HepG2 (cell line): ENCODE measurements around the gene RALBP1. TPM values are rescaled to one million over a fixed set of nuclear protein-coding genes. Genes with fewer than 3 reads are reported as not detected.
A peak's percentile ranks its signal among the peaks of the same experiment; 100 is the strongest.

ENCODE experiments used
- CEBPG ChIP-seq: IDR thresholded peaks from 2 replicates; pipeline ENCODE4 v1.6.1; 2016
- CENPT ChIP-seq: sonication (generic); formaldehyde crosslinking; IDR thresholded peaks from 2 replicates; pipeline ENCODE4 v1.8.0; 2022; ENCODE audit warnings: low read depth, mild to moderate bottlenecking, moderate library complexity, missing genetic modification reagents
- FOXK1 ChIP-seq: sonication (generic); formaldehyde crosslinking; IDR thresholded peaks from 2 replicates; pipeline ENCODE4 v1.4.0; 2020; ENCODE audit warnings: low read depth, missing genetic modification reagents, borderline replicate concordance
- HMG20B ChIP-seq: conservative IDR thresholded peaks from 2 replicates; pipeline ENCODE4 v1.6.1; 2016; ENCODE audit warnings: missing genetic modification reagents, missing compliant biosample characterization
- HNF4A ChIP-seq: sonication (generic); formaldehyde crosslinking; IDR thresholded peaks from 2 replicates; pipeline ENCODE4 v1.4.0; 2020; ENCODE audit warnings: missing genetic modification reagents
- KAT8 ChIP-seq: IDR thresholded peaks from 2 replicates; pipeline ENCODE4 v1.6.1; 2016; ENCODE audit warnings: missing genetic modification reagents, missing compliant biosample characterization
- MIER3 ChIP-seq: IDR thresholded peaks from 2 replicates; pipeline ENCODE4 v1.6.1; 2016; ENCODE audit warnings: missing compliant biosample characterization, borderline replicate concordance
- MTA3 ChIP-seq: sonication (generic); formaldehyde crosslinking; IDR thresholded peaks from 2 replicates; pipeline ENCODE4 v1.4.0; 2020; ENCODE audit warnings: missing genetic modification reagents
- POLR2G ChIP-seq: fragments of 200-400 bp; formaldehyde crosslinking; IDR thresholded peaks from 2 replicates; pipeline ENCODE4 v1.6.1; 2018; ENCODE audit warnings: mild to moderate bottlenecking, low read depth, low read length, moderate library complexity
- REL ChIP-seq: sonication (generic); formaldehyde crosslinking; conservative IDR thresholded peaks from 2 replicates; pipeline ENCODE4 v1.8.0; 2022; ENCODE audit warnings: mild to moderate bottlenecking, missing genetic modification reagents, moderate library complexity
- ZNF143 ChIP-seq: sonication (generic); formaldehyde crosslinking; IDR thresholded peaks from 2 replicates; pipeline ENCODE4 v1.4.0; 2020; ENCODE audit warnings: missing genetic modification reagents
- ZNF34 ChIP-seq: sonication (generic); formaldehyde crosslinking; IDR thresholded peaks from 2 replicates; pipeline ENCODE4 v1.4.0; 2020; ENCODE audit warnings: mild to moderate bottlenecking, missing genetic modification reagents, borderline replicate concordance
- ZNF382 ChIP-seq: sonication (generic); formaldehyde crosslinking; IDR thresholded peaks from 2 replicates; pipeline ENCODE4 v1.5.0; 2020; ENCODE audit warnings: missing genetic modification reagents, mild to moderate bottlenecking, borderline replicate concordance
- ZNF441 ChIP-seq: sonication (generic); formaldehyde crosslinking; IDR thresholded peaks from 2 replicates; pipeline ENCODE4 v1.7.0; 2021; ENCODE audit warnings: missing genetic modification reagents, borderline replicate concordance
- ZNF569 ChIP-seq: sonication (generic); formaldehyde crosslinking; IDR thresholded peaks from 2 replicates; pipeline ENCODE4 v1.5.0; 2020; ENCODE audit warnings: mild to moderate bottlenecking, missing genetic modification reagents, moderate library complexity, borderline replicate concordance
- ZNF614 ChIP-seq: IDR thresholded peaks from 2 replicates; pipeline ENCODE4 v1.6.1; 2018; ENCODE audit warnings: missing biosample characterization, missing genetic modification reagents, inconsistent platforms, borderline replicate concordance
- polyA plus RNA-seq, 8 experiments: library from polyadenylated mRNA; depleted of rRNA in 3 of 8; stranded (reverse) in 7 of 8; unstranded in 1 of 8; fragments of >200 nt; fragmentation: Illumina TruSeq in 4 of 8; extraction: Trizol in 4 of 8; gene quantifications; 2 replicates each; pipeline versions ENCODE4 v1.2.1 to v1.2.3, GENCODE V29; 2011 to 2016; ENCODE audit warnings: low read depth in 4 of 8, missing spikeins in 1 of 8, mixed read lengths in 1 of 8; ENCODE audit not compliant: insufficient read depth in 1 of 8
- total RNA-seq, 5 experiments: library from RNA; depleted of rRNA; stranded (reverse); fragments of >200 nt; fragmentation: Illumina TruSeq; extraction: Trizol; gene quantifications; 2 replicates each; pipeline ENCODE4 v1.2.3, GENCODE V29; 2016; ENCODE audit warnings: low read depth in 1 of 5
- TF ChIP-seq, protein P1 (sequence below): sonication (generic); formaldehyde crosslinking; IDR thresholded peaks from 2 replicates; pipeline ENCODE4 v1.9.0; 2021; ENCODE audit warnings: missing genetic modification reagents, mild to moderate bottlenecking, borderline replicate concordance
- TF ChIP-seq, protein P2 (sequence below): sonication (generic); formaldehyde crosslinking; IDR thresholded peaks from 2 replicates; pipeline ENCODE4 v1.4.0; 2020; ENCODE audit warnings: mild to moderate bottlenecking, missing genetic modification reagents
- TF ChIP-seq, protein P3 (sequence below): sonication (generic); formaldehyde crosslinking; IDR thresholded peaks from 2 replicates; pipeline ENCODE4 v1.5.0; 2020; ENCODE audit warnings: mild to moderate bottlenecking, missing genetic modification reagents, borderline replicate concordance
- TF ChIP-seq, protein P4 (sequence below): sonication (generic); formaldehyde crosslinking; conservative IDR thresholded peaks from 2 replicates; pipeline ENCODE4 v1.8.0; 2022; ENCODE audit warnings: mild to moderate bottlenecking, moderate library complexity, missing genetic modification reagents
- TF ChIP-seq, protein P5 (sequence below): sonication (generic); formaldehyde crosslinking; IDR thresholded peaks from 2 replicates; pipeline ENCODE4 v1.4.0; 2020; ENCODE audit warnings: low read depth, mild to moderate bottlenecking, missing genetic modification reagents

The RALBP1 gene
- total and polyA plus RNA-seq, 2 of the 13 experiments (the other 11 are each of a cell fraction or from before 2014, with no cell fraction given): 24.5 to 33.1 TPM

DNA sequence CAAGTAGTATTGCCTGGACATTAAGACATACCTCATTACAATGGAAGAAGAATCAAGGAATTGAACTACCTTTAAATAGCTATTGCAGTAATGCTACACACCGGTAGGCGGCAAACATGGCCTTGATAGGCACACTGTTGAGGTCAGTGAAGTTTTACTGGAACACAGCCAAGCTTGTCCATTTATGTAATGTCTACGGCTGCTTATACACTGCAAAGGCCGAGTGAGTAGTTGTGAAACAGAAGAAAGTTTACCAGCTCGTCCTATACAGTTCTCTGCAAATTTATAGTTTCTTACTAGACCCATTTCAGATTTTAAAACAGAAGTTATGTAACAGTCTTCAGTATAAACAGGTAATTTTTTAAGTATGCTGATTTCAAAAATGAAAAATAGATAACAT is 100.2 kb downstream of the RALBP1 start (continued):
- TF ChIP-seq, protein P1, sequence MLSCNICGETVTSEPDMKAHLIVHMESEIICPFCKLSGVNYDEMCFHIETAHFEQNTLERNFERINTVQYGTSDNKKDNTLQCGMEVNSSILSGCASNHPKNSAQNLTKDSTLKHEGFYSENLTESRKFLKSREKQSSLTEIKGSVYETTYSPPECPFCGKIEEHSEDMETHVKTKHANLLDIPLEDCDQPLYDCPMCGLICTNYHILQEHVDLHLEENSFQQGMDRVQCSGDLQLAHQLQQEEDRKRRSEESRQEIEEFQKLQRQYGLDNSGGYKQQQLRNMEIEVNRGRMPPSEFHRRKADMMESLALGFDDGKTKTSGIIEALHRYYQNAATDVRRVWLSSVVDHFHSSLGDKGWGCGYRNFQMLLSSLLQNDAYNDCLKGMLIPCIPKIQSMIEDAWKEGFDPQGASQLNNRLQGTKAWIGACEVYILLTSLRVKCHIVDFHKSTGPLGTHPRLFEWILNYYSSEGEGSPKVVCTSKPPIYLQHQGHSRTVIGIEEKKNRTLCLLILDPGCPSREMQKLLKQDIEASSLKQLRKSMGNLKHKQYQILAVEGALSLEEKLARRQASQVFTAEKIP (CRISPR knock-in tag): no peak
- peak; percentile 27; the same call in 1 of the 2 replicates for TF ChIP-seq HNF4A (CRISPR knock-in tag)
- TF ChIP-seq, protein P2, sequence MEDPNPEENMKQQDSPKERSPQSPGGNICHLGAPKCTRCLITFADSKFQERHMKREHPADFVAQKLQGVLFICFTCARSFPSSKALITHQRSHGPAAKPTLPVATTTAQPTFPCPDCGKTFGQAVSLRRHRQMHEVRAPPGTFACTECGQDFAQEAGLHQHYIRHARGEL: no peak
- TF ChIP-seq MIER3 (CRISPR knock-in tag): peak; percentile 63; the same call in 1 of the 2 replicates
- no peak for TF ChIP-seq ZNF569 (CRISPR knock-in tag)
- no peak for TF ChIP-seq ZNF143
- TF ChIP-seq CEBPG (CRISPR knock-in tag): peak; percentile 79
- no peak for TF ChIP-seq ZNF34 (CRISPR knock-in tag)
- TF ChIP-seq, protein P3, sequence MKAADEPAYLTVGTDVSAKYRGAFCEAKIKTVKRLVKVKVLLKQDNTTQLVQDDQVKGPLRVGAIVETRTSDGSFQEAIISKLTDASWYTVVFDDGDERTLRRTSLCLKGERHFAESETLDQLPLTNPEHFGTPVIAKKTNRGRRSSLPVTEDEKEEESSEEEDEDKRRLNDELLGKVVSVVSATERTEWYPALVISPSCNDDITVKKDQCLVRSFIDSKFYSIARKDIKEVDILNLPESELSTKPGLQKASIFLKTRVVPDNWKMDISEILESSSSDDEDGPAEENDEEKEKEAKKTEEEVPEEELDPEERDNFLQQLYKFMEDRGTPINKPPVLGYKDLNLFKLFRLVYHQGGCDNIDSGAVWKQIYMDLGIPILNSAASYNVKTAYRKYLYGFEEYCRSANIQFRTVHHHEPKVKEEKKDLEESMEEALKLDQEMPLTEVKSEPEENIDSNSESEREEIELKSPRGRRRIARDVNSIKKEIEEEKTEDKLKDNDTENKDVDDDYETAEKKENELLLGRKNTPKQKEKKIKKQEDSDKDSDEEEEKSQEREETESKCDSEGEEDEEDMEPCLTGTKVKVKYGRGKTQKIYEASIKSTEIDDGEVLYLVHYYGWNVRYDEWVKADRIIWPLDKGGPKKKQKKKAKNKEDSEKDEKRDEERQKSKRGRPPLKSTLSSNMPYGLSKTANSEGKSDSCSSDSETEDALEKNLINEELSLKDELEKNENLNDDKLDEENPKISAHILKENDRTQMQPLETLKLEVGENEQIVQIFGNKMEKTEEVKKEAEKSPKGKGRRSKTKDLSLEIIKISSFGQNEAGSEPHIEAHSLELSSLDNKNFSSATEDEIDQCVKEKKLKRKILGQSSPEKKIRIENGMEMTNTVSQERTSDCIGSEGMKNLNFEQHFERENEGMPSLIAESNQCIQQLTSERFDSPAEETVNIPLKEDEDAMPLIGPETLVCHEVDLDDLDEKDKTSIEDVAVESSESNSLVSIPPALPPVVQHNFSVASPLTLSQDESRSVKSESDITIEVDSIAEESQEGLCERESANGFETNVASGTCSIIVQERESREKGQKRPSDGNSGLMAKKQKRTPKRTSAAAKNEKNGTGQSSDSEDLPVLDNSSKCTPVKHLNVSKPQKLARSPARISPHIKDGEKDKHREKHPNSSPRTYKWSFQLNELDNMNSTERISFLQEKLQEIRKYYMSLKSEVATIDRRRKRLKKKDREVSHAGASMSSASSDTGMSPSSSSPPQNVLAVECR (CRISPR knock-in tag): no peak; the same call in 1 of the 2 replicates
- TF ChIP-seq REL (CRISPR knock-in tag): no peak
- no peak for TF ChIP-seq HMG20B (CRISPR knock-in tag)
- TF ChIP-seq POLR2G: no peak
- peak; percentile 87 for TF ChIP-seq ZNF614
- TF ChIP-seq ZNF441: no peak
- TF ChIP-seq, protein P4, sequence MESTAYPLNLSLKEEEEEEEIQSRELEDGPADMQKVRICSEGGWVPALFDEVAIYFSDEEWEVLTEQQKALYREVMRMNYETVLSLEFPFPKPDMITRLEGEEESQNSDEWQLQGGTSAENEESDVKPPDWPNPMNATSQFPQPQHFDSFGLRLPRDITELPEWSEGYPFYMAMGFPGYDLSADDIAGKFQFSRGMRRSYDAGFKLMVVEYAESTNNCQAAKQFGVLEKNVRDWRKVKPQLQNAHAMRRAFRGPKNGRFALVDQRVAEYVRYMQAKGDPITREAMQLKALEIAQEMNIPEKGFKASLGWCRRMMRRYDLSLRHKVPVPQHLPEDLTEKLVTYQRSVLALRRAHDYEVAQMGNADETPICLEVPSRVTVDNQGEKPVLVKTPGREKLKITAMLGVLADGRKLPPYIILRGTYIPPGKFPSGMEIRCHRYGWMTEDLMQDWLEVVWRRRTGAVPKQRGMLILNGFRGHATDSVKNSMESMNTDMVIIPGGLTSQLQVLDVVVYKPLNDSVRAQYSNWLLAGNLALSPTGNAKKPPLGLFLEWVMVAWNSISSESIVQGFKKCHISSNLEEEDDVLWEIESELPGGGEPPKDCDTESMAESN (CRISPR knock-in tag): no peak
- no peak for TF ChIP-seq CENPT (CRISPR knock-in tag)
- peak; percentile 44; the same call in 1 of the 2 replicates for TF ChIP-seq KAT8 (CRISPR knock-in tag)
- TF ChIP-seq FOXK1: peak; percentile 70; the same call in 1 of the 2 replicates
- TF ChIP-seq MTA3 (CRISPR knock-in tag): no peak
- TF ChIP-seq, protein P5, sequence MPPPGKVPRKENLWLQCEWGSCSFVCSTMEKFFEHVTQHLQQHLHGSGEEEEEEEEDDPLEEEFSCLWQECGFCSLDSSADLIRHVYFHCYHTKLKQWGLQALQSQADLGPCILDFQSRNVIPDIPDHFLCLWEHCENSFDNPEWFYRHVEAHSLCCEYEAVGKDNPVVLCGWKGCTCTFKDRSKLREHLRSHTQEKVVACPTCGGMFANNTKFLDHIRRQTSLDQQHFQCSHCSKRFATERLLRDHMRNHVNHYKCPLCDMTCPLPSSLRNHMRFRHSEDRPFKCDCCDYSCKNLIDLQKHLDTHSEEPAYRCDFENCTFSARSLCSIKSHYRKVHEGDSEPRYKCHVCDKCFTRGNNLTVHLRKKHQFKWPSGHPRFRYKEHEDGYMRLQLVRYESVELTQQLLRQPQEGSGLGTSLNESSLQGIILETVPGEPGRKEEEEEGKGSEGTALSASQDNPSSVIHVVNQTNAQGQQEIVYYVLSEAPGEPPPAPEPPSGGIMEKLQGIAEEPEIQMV (CRISPR knock-in tag): no peak
- no peak for TF ChIP-seq ZNF382 (CRISPR knock-in tag)
